Measurements from ENCODE around the gene PTPN9. TPM values are rescaled to one million over a fixed set of nuclear protein-coding genes. Genes with fewer than 3 reads are reported as not detected.
"Not testable (repeated sequence)": the region's sequence is repeated elsewhere in the genome, so short reads cannot be mapped to it uniquely, and the experiment has no call there.

Gene PTPN9
- polyA plus RNA-seq, 1 donor (not counting 4 experiments of a cell fraction or from before 2014, with no cell fraction given): 34.7 TPM

DNA sequence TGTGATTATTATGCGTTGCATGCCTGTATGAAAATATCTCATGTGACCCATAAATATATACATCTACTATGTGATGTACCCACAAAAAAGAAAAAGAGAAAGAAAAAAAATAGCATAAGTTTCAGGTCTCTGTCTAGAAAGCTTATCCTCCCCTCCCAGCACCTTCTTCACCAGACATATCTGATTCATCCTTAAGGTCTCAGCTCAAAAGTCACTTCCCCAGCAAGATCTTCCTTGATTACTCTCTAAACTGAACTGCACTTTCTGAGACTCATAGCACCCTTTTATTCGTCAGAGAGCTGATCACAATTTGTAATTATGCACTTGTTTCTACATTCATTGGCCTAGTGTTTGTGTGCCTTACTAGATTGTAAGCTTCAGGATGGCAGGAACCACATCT is 11.1 kb upstream of the PTPN9 start:
- Histone ChIP-seq H3K4me3 (ENCODE audit: control insufficient read depth in 2 of 3, extremely low read depth in 1 of 3, insufficient read depth in 2 of 3, low read depth in 1 of 3, low read length in 3 of 3) (no peak overlapping the region), H4K20me1 (ENCODE audit: control insufficient read depth, extremely low read depth, insufficient read depth, low read length) (no peaks in the 10 kb centered on the region), H3K4me1 (ENCODE audit: control insufficient read depth, extremely low read depth, insufficient read depth, low read length) (no peaks in the 10 kb centered on the region), H3K79me2 (ENCODE audit: control insufficient read depth, insufficient read depth, low read length) (no peaks in the 10 kb centered on the region), H3K4me2 (ENCODE audit: control insufficient read depth, extremely low read depth, insufficient read depth, low read depth, low read length) (no peak overlapping the region), H2AFZ (ENCODE audit: control insufficient read depth, low read length) (no peak overlapping the region), H3K27ac (ENCODE audit: control insufficient read depth, insufficient read depth, low read length) (no peak overlapping the region), H3K9ac (ENCODE audit: control insufficient read depth, extremely low read depth, insufficient read depth, low read length) (no peak overlapping the region), H3K9me1 (ENCODE audit: control insufficient read depth, extremely low read depth, insufficient read depth, low read length) (no peaks in the 10 kb centered on the region), H3K9me3 (ENCODE audit: control insufficient read depth, low read depth, low read length) (no peaks in the 10 kb centered on the region), H3K36me3 (ENCODE audit: control insufficient read depth in 2 of 2, extremely low read depth in 1 of 2, insufficient read depth in 2 of 2, low read length in 2 of 2) (peaks cover 2 to 7% of the 10 kb centered on the region in 2 experiments), H3K27me3 (ENCODE audit: control insufficient read depth, extremely low read depth, insufficient read depth, low read length) (no peaks in the 10 kb centered on the region)
- dilution Hi-C loops (cut with MboI; ENCODE audit: extremely low pct_ligation_motif_present, low sequenced_read_pairs): no loop called here
- TF ChIP-seq, protein P1, sequence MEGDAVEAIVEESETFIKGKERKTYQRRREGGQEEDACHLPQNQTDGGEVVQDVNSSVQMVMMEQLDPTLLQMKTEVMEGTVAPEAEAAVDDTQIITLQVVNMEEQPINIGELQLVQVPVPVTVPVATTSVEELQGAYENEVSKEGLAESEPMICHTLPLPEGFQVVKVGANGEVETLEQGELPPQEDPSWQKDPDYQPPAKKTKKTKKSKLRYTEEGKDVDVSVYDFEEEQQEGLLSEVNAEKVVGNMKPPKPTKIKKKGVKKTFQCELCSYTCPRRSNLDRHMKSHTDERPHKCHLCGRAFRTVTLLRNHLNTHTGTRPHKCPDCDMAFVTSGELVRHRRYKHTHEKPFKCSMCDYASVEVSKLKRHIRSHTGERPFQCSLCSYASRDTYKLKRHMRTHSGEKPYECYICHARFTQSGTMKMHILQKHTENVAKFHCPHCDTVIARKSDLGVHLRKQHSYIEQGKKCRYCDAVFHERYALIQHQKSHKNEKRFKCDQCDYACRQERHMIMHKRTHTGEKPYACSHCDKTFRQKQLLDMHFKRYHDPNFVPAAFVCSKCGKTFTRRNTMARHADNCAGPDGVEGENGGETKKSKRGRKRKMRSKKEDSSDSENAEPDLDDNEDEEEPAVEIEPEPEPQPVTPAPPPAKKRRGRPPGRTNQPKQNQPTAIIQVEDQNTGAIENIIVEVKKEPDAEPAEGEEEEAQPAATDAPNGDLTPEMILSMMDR (optimal IDR thresholded peaks at IDR 0.05 in 1 of 3, IDR thresholded peaks at IDR 0.05 in 1 of 3, conservative IDR thresholded peaks at IDR 0.05 in 1 of 3; ENCODE audit: extremely low read depth in 1 of 3, insufficient read depth in 2 of 3, low read length in 3 of 3): no peak
- no peak for TF ChIP-seq EZH2 (IDR thresholded peaks at IDR 0.05; ENCODE audit: low read length)
- FAIRE-seq (no peak), DNase-seq (ENCODE audit: low read depth, low spot score) (no peak)

DNA sequence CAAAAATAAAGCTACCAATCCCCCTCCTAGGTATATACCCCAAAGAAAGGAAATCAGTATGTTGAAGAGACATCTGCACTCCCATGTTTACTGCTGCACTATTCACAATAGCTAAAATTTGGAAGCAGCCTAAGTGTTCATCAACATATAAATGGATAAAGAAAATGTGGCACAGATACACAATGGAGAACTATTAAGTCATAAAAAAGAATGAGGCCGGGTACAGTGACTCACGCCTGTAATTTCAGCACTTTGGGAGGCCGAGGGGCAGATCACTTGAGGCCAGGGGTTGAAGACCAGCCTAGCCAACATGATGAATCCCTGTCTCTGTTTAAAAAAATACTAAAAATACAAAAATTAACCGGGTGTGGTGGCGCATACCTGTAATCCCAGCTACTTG is 10.0 kb upstream of the PTPN9 start:
- no peak overlapping the region for H2AFZ ChIP-seq (ENCODE audit: control insufficient read depth, low read length)
- dilution Hi-C loops (cut with MboI; ENCODE audit: extremely low pct_ligation_motif_present, low sequenced_read_pairs): no loop called here
- H3K9ac ChIP-seq (ENCODE audit: control insufficient read depth, extremely low read depth, insufficient read depth, low read length): no peak overlapping the region
- H3K36me3 ChIP-seq (ENCODE audit: control insufficient read depth in 2 of 2, extremely low read depth in 1 of 2, insufficient read depth in 2 of 2, low read length in 2 of 2): peaks cover 0 to 7% of the 10 kb centered on the region in 2 experiments
- H4K20me1 ChIP-seq (ENCODE audit: control insufficient read depth, extremely low read depth, insufficient read depth, low read length): no peaks in the 10 kb centered on the region
- no peak overlapping the region for H3K4me2 ChIP-seq (ENCODE audit: control insufficient read depth, extremely low read depth, insufficient read depth, low read depth, low read length)
- H3K9me3 ChIP-seq (ENCODE audit: control insufficient read depth, low read depth, low read length): no peaks in the 10 kb centered on the region
- no peaks in the 10 kb centered on the region for H3K79me2 ChIP-seq (ENCODE audit: control insufficient read depth, insufficient read depth, low read length)
- no peaks in the 10 kb centered on the region for H3K9me1 ChIP-seq (ENCODE audit: control insufficient read depth, extremely low read depth, insufficient read depth, low read length)
- FAIRE-seq (no peak), DNase-seq (ENCODE audit: low read depth, low spot score) (no peak)
- H3K4me3 ChIP-seq (ENCODE audit: control insufficient read depth in 2 of 3, extremely low read depth in 1 of 3, insufficient read depth in 2 of 3, low read depth in 1 of 3, low read length in 3 of 3): no peak overlapping the region
- TF ChIP-seq EZH2 (IDR thresholded peaks at IDR 0.05; ENCODE audit: low read length): no peak
- TF ChIP-seq, protein P1 (optimal IDR thresholded peaks at IDR 0.05 in 1 of 3, IDR thresholded peaks at IDR 0.05 in 1 of 3, conservative IDR thresholded peaks at IDR 0.05 in 1 of 3; ENCODE audit: extremely low read depth in 1 of 3, insufficient read depth in 2 of 3, low read length in 3 of 3): no peak
- H3K4me1 ChIP-seq (ENCODE audit: control insufficient read depth, extremely low read depth, insufficient read depth, low read length): no peaks in the 10 kb centered on the region
- H3K27me3 ChIP-seq (ENCODE audit: control insufficient read depth, extremely low read depth, insufficient read depth, low read length): no peaks in the 10 kb centered on the region
- H3K27ac ChIP-seq (ENCODE audit: control insufficient read depth, insufficient read depth, low read length): no peak overlapping the region

DNA sequence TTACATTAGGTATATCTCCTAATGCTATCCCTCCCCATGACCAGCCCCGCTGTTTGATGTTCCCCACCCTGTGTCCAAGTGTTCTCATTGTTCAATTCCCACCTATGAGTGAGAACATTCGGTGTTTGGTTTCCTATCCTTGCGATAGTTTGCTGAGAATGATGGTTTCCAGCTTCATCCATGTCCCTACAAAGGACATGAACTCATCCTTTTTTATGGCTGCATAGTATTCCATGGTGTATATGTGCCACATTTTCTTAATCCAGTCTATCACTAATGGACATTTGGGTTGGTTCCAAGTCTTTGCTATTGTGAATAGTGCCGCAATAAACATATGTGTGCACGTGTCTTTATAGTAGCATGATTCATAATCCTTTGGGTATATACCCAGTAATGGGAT is 7.3 kb upstream of the PTPN9 start:
- H3K79me2 ChIP-seq (ENCODE audit: control insufficient read depth, insufficient read depth, low read length); H3K27ac ChIP-seq (ENCODE audit: control insufficient read depth, insufficient read depth, low read length); FAIRE-seq; H3K9me3 ChIP-seq (ENCODE audit: control insufficient read depth, low read depth, low read length); H2AFZ ChIP-seq (ENCODE audit: control insufficient read depth, low read length); H4K20me1 ChIP-seq (ENCODE audit: control insufficient read depth, extremely low read depth, insufficient read depth, low read length); H3K36me3 ChIP-seq (ENCODE audit: control insufficient read depth in 2 of 2, extremely low read depth in 1 of 2, insufficient read depth in 2 of 2, low read length in 2 of 2); dilution Hi-C loops (cut with MboI; ENCODE audit: extremely low pct_ligation_motif_present, low sequenced_read_pairs); H3K4me1 ChIP-seq (ENCODE audit: control insufficient read depth, extremely low read depth, insufficient read depth, low read length); H3K9ac ChIP-seq (ENCODE audit: control insufficient read depth, extremely low read depth, insufficient read depth, low read length); H3K9me1 ChIP-seq (ENCODE audit: control insufficient read depth, extremely low read depth, insufficient read depth, low read length); H3K4me3 ChIP-seq (ENCODE audit: control insufficient read depth in 2 of 3, extremely low read depth in 1 of 3, insufficient read depth in 2 of 3, low read depth in 1 of 3, low read length in 3 of 3); H3K27me3 ChIP-seq (ENCODE audit: control insufficient read depth, extremely low read depth, insufficient read depth, low read length); DNase-seq (ENCODE audit: low read depth, low spot score); H3K4me2 ChIP-seq (ENCODE audit: control insufficient read depth, extremely low read depth, insufficient read depth, low read depth, low read length): not testable (repeated sequence)

All from keratinocyte (primary cell).